ENCODE measurements around the gene VASN.
"Not testable (repeated sequence)": the region's sequence is repeated elsewhere in the genome, so short reads cannot be mapped to it uniquely, and the experiment has no call there.

Gene VASN

GRCh38 chr16:4386451-4386805 lies 14.8 kb downstream of the VASN start:
- DNase-seq = no peak

- no peak for DNase-seq
Measured at GRCh38 chr16:4386951-4387565, 15.4 kb downstream of the VASN start.

GRCh38 chr16:4387781-4388180 lies 16.1 kb downstream of the VASN start:
- DNase-seq = no peak

- DNase-seq = no peak
Measured at GRCh38 chr16:4388271-4389021, 16.8 kb downstream of the VASN start.

- no peak for DNase-seq
Measured at GRCh38 chr16:4389051-4389955, 17.7 kb downstream of the VASN start.

- DNase-seq = no peak
Measured at GRCh38 chr16:4390266-4391260, 18.9 kb downstream of the VASN start.

- DNase-seq = no peak
Measured at GRCh38 chr16:4391631-4392381, 20.2 kb downstream of the VASN start.

GRCh38 chr16:4392382-4393239 lies 21.0 kb downstream of the VASN start:
- no peak for DNase-seq

GRCh38 chr16:4393240-4393600 lies 21.6 kb downstream of the VASN start:
- DNase-seq = no peak

GRCh38 chr16:4393850-4394249 lies 22.2 kb downstream of the VASN start:
- DNase-seq = not testable (repeated sequence)

GRCh38 chr16:4395055-4395726 lies 23.5 kb downstream of the VASN start:
- DNase-seq = no peak

GRCh38 chr16:4399001-4399730 lies 27.5 kb downstream of the VASN start:
- no peak for DNase-seq

GRCh38 chr16:4401094-4401501 lies 29.4 kb downstream of the VASN start:
- DNase-seq = no peak

- no peak for DNase-seq
Measured at GRCh38 chr16:4401510-4401909, 29.9 kb downstream of the VASN start.

- peak in 1 of 2 experiments; percentile 48 for DNase-seq
Measured at GRCh38 chr16:4402439-4403132, 30.9 kb downstream of the VASN start.

- no peak for DNase-seq
Measured at GRCh38 chr16:4403133-4403949, 31.7 kb downstream of the VASN start.

- DNase-seq = peak in 1 of 2 experiments; percentile 27
Measured at GRCh38 chr16:4404247-4404966, 32.8 kb downstream of the VASN start.

Measured in SW 1271 (cell line).